Pancreas (tissue), 10 donors: ENCODE measurements around the gene TSPEAR. TPM values are rescaled to one million over a fixed set of nuclear protein-coding genes. Genes with fewer than 3 reads are reported as not detected.

ENCODE experiments used
- ATAC-seq, 4 donors: fragments of 200-7000 bp; cut with Tn5 transposase; one replicate each; pipeline versions ENCODE4 v1.8.0 to v1.9.1; 2020; ENCODE audit warnings: mild to moderate bottlenecking in 4 of 4, moderate library complexity in 4 of 4
- DNase-seq, 6 donors: peaks; one replicate each; pipeline ENCODE4 v3.0.0-alpha.2; 2020
- FAIRE-seq: peaks from 2 replicates; lab custom pipeline; 2012; peaks lifted over from hg19 to GRCh38; lab: Jason Lieb, UNC
- H3K27ac ChIP-seq, 4 donors: fragments of 200-600 bp; sonication (generic); 1 replicate in 3 of 4; 2 replicates in 1 of 4; pipeline versions ENCODE4 v1.5.0 to v1.8.0; 2020
- H3K27me3 ChIP-seq, 4 donors: fragments of 200-600 bp; one replicate each; pipeline ENCODE4 v1.8.0; 2021
- H3K36me3 ChIP-seq, 3 donors: fragments of 200-600 bp; sonication (generic) in 1 of 3; one replicate each; pipeline versions ENCODE4 v1.5.0 to v1.8.0; 2020 to 2021
- H3K4me1 ChIP-seq, 3 donors: fragments of 200-600 bp; one replicate each; pipeline ENCODE4 v1.8.0; 2021
- H3K4me3 ChIP-seq, 4 donors: fragments of 200-600 bp; sonication (generic) in 2 of 4; one replicate each; pipeline versions ENCODE4 v1.5.0 to v1.8.0; 2020 to 2021
- H3K9me3 ChIP-seq, 4 donors: fragments of 200-600 bp; one replicate each; pipeline ENCODE4 v1.8.0; 2021
- CTCF ChIP-seq, 4 donors: fragments of 200-600 bp; sonication (generic) in 3 of 4; IDR thresholded peaks; one replicate each; pipeline versions ENCODE4 v1.5.0 to v1.8.0; 2021; ENCODE audit warnings: antibody characterized with exemption in 4 of 4
- WGBS, 2 donors: extraction: QIAGEN DNeasy Blood & Tissue Kit; methylation state at CpG; one replicate each; pipeline ENCODE4 v1.1.7; 2013; 5-methylcytosine and 5-hydroxymethylcytosine counted together
- intact Hi-C, 3 donors: fragments of 100-400 bp; cut with DNase I; formaldehyde crosslinking; loops; one replicate each; pipeline versions ENCODE4 v1.11.1 to v1.14.2; 2022
- polyA plus RNA-seq, 2 donors: library from polyadenylated mRNA; stranded (reverse); fragments of 200-250 nt; gene quantifications; one replicate each; pipeline ENCODE4 v1.2.3, GENCODE V29; 2013
- total RNA-seq, 6 donors: library from RNA; stranded (reverse); fragmentation: NEBNext Ultra II Directional in 4 of 6; extraction: Animal tissue kit (Norgen Biotek cat#: 25700) in 4 of 6; gene quantifications; one replicate each; pipeline versions ENCODE4 v1.2.1 to v1.2.4, GENCODE V29; 2021 to 2023
- donor health status: healthy with polysubstance abuse.
- donor health status: DM: no; HTN: no; CAD: no; lungs with moderate emphysema.
- donor health status: DM: no; HTN: no; CAD: no.
- donor health status: control.
- donor health status: control.
- donor health status: Bipolar disorder and iron deficiency.
- donor health status: DM: yes; HTN: yes; CAD: no.
- donor health status: DM: no; HTN: no; CAD: no.
- donor health status: DM: no; HTN: no; CAD: no.
- donor health status: DM: yes; HTN: yes; CAD: no.

Gene TSPEAR
- total and polyA plus RNA-seq, 8 donors = 0.05 to 1.4 (median 0.25) TPM; not detected in 1

GRCh38 chr21:44709426-44710293 lies 1.7 kb downstream of the TSPEAR start:
- FAIRE-seq (no peak), ATAC-seq (peak in 1 of 4 donors; percentile 42), DNase-seq (peak in 1 of 6 donors; percentile 39)
- Histone ChIP-seq H3K4me3 (no peak overlapping the region), H3K27ac (no peak overlapping the region), H3K9me3 (no peaks in the 10 kb centered on the region), H3K4me1 (no peaks in the 10 kb centered on the region), H3K27me3 (peaks cover 0 to 41% (median 4%) of the 10 kb centered on the region in 4 donors), H3K36me3 (no peaks in the 10 kb centered on the region)
- 4 to 5% methylated on average over 45 of the region's 45 CpGs for WGBS, 2 donors
- no peak for TF ChIP-seq CTCF (IDR thresholded peaks at IDR 0.05)
- intact Hi-C loops = no loop called here

GRCh38 chr21:44708866-44709425 lies 2.4 kb downstream of the TSPEAR start:
- no peak for TF ChIP-seq CTCF (IDR thresholded peaks at IDR 0.05)
- Histone ChIP-seq H3K9me3 (no peaks in the 10 kb centered on the region), H3K27me3 (peaks cover 0 to 40% (median 4%) of the 10 kb centered on the region in 4 donors), H3K27ac (no peak overlapping the region), H3K36me3 (no peaks in the 10 kb centered on the region), H3K4me3 (no peak overlapping the region), H3K4me1 (no peaks in the 10 kb centered on the region)
- intact Hi-C loops = no loop called here
- 22% methylated on average over 25 of the region's 25 CpGs for WGBS, 2 donors
- ATAC-seq = no peak
- no peak for DNase-seq
- no peak for FAIRE-seq

GRCh38 chr21:44708213-44708865 lies 3.0 kb downstream of the TSPEAR start:
- H3K9me3 ChIP-seq = no peaks in the 10 kb centered on the region
- no peak overlapping the region for H3K4me3 ChIP-seq
- ATAC-seq = no peak
- no peak for TF ChIP-seq CTCF (IDR thresholded peaks at IDR 0.05)
- DNase-seq = peak in 1 of 6 donors; percentile 51
- no peaks in the 10 kb centered on the region for H3K4me1 ChIP-seq
- 20 to 35% methylated on average over 13 of the region's 13 CpGs for WGBS, 2 donors
- no peak overlapping the region for H3K27ac ChIP-seq
- H3K36me3 ChIP-seq = no peaks in the 10 kb centered on the region
- FAIRE-seq = no peak
- intact Hi-C loops = no loop called here
- peaks cover 0 to 34% (median 4%) of the 10 kb centered on the region in 4 donors for H3K27me3 ChIP-seq

- Histone ChIP-seq H3K36me3 (no peaks in the 10 kb centered on the region), H3K4me3 (no peak overlapping the region), H3K27me3 (peaks cover 0 to 25% (median 4%) of the 10 kb centered on the region in 4 donors), H3K27ac (no peak overlapping the region), H3K9me3 (no peaks in the 10 kb centered on the region), H3K4me1 (no peaks in the 10 kb centered on the region)
- intact Hi-C loops = no loop called here
- TF ChIP-seq CTCF (IDR thresholded peaks at IDR 0.05) = no peak
- WGBS, 2 donors = 10 to 23% methylated on average over 42 to 46 of the region's 46 CpGs
- DNase-seq (no peak), ATAC-seq (no peak), FAIRE-seq (no peak)
Observed at GRCh38 chr21:44706706-44707581, 4.4 kb downstream of the TSPEAR start.
